Neural progenitor cell (in vitro differentiated cells): Measurements from ENCODE around the gene RAD51B. TPM values are rescaled to one million over a fixed set of nuclear protein-coding genes. Genes with fewer than 3 reads are reported as not detected.

Source experiments
- DNase-seq: peaks from one replicate; pipeline ENCODE4 v3.0.0-alpha.2; 2016; ENCODE audit warnings: low spot score
- H2AFZ ChIP-seq: fragments of 200-600 bp; sonication (generic); replicated peaks from 2 replicates; pipeline ENCODE4 v1.6.1; 2016; ENCODE audit warnings: antibody characterized with exemption
- H3F3A ChIP-seq: fragments of 200-600 bp; sonication (generic); 2 replicates; pipeline ENCODE4 v1.6.1; 2016; ENCODE audit warnings: antibody characterized with exemption, low read depth
- H3K27ac ChIP-seq: fragments of 200-600 bp; sonication (generic); 2 replicates; pipeline ENCODE4 v1.5.1; 2016; ENCODE audit warnings: mild to moderate bottlenecking
- H3K27me3 ChIP-seq: fragments of 200-600 bp; sonication (generic); 2 replicates; pipeline ENCODE4 v1.6.1; 2016; ENCODE audit warnings: mild to moderate bottlenecking, moderate library complexity
- H3K36me3 ChIP-seq: fragments of 200-600 bp; sonication (generic); 2 replicates; pipeline ENCODE4 v1.5.1; 2016
- H3K4me1 ChIP-seq: fragments of 200-600 bp; sonication (generic); 2 replicates; pipeline ENCODE4 v1.6.1; 2016; ENCODE audit warnings: mixed run types
- H3K4me2 ChIP-seq: fragments of 200-600 bp; sonication (generic); 2 replicates; pipeline ENCODE4 v1.6.1; 2016
- H3K4me3 ChIP-seq: fragments of 200-600 bp; sonication (generic); 2 replicates; pipeline ENCODE4 v1.5.1; 2016
- H3K79me2 ChIP-seq: fragments of 200-600 bp; sonication (generic); 2 replicates; pipeline ENCODE4 v1.6.1; 2016; ENCODE audit warnings: low read depth
- H3K9ac ChIP-seq: fragments of 200-600 bp; sonication (generic); 2 replicates; pipeline ENCODE4 v1.6.1; 2016
- H3K9me3 ChIP-seq: fragments of 200-600 bp; sonication (generic); 2 replicates; pipeline ENCODE4 v1.5.1; 2016; ENCODE audit warnings: low read depth
- H4K20me1 ChIP-seq: fragments of 200-600 bp; sonication (generic); 2 replicates; pipeline ENCODE4 v1.6.1; 2016; ENCODE audit warnings: low read depth
- H3K27ac Mint-ChIP-seq: 3 replicates; pipeline ENCODE4 v1.8.0; 2021; ENCODE audit warnings: mixed read lengths
- H3K27me3 Mint-ChIP-seq: 2 replicates; pipeline ENCODE4 v1.8.0; 2022; ENCODE audit warnings: low read depth, mild to moderate bottlenecking, inconsistent platforms, moderate library complexity, mixed read lengths; ENCODE audit not compliant: insufficient read depth
- H3K36me3 Mint-ChIP-seq: 3 replicates; pipeline ENCODE4 v1.8.0; 2021; ENCODE audit warnings: mixed read lengths
- H3K4me1 Mint-ChIP-seq: 3 replicates; pipeline ENCODE4 v1.8.0; 2021; ENCODE audit warnings: mixed read lengths
- H3K4me3 Mint-ChIP-seq: 3 replicates; pipeline ENCODE4 v1.8.0; 2021; ENCODE audit warnings: mild to moderate bottlenecking, moderate library complexity, mixed read lengths
- H3K9me3 Mint-ChIP-seq: 3 replicates; pipeline ENCODE4 v1.8.0; 2020; ENCODE audit warnings: mixed read lengths
- EZH2 ChIP-seq: fragments of 200-600 bp; sonication (generic); IDR thresholded peaks from 2 replicates; pipeline ENCODE4 v1.6.1; 2017; ENCODE audit warnings: antibody characterized with exemption, mild to moderate bottlenecking, moderate library complexity
- EZH2phosphoT487 ChIP-seq: fragments of 200-600 bp; sonication (generic); IDR thresholded peaks from 2 replicates; pipeline ENCODE4 v1.6.1; 2017; ENCODE audit warnings: antibody characterized with exemption
- total RNA-seq: library from RNA; depleted of rRNA; stranded (reverse); fragments of >200 nt; gene quantifications from 2 replicates; pipeline ENCODE4 v1.2.3, GENCODE V29; 2015; ENCODE audit warnings: low replicate concordance
- TF ChIP-seq, protein P1 (sequence below): fragments of 200-600 bp; sonication (generic); IDR thresholded peaks from 2 replicates; pipeline ENCODE4 v1.5.1; 2017; ENCODE audit warnings: antibody characterized with exemption, mild to moderate bottlenecking

Gene RAD51B
- total RNA-seq, 1 donor from 2014 or later = 50.5 TPM

GRCh38 chr14:68238551-68238950 lies 419.0 kb downstream of the RAD51B start:
- Histone ChIP-seq H3K36me3 (no peaks in the 10 kb centered on the region), H3F3A (no peaks in the 10 kb centered on the region), H4K20me1 (no peaks in the 10 kb centered on the region), H3K4me2 (no peak overlapping the region), H3K4me1 (peaks cover 9% of the 10 kb centered on the region), H3K79me2 (no peaks in the 10 kb centered on the region), H3K9me3 (no peaks in the 10 kb centered on the region), H3K27me3 (no peaks in the 10 kb centered on the region), H3K9ac (no peak overlapping the region), H3K4me3 (no peak overlapping the region), H2AFZ (no peak overlapping the region), H3K27ac (no peak overlapping the region)
- DNase-seq = no peak
- H3K36me3 Mint-ChIP-seq = no peaks in the 10 kb centered on the region
- peaks cover 4% of the 10 kb centered on the region for H3K9me3 Mint-ChIP-seq
- TF ChIP-seq EZH2 = no peak
- TF ChIP-seq EZH2phosphoT487 = no peak
- TF ChIP-seq, protein P1, sequence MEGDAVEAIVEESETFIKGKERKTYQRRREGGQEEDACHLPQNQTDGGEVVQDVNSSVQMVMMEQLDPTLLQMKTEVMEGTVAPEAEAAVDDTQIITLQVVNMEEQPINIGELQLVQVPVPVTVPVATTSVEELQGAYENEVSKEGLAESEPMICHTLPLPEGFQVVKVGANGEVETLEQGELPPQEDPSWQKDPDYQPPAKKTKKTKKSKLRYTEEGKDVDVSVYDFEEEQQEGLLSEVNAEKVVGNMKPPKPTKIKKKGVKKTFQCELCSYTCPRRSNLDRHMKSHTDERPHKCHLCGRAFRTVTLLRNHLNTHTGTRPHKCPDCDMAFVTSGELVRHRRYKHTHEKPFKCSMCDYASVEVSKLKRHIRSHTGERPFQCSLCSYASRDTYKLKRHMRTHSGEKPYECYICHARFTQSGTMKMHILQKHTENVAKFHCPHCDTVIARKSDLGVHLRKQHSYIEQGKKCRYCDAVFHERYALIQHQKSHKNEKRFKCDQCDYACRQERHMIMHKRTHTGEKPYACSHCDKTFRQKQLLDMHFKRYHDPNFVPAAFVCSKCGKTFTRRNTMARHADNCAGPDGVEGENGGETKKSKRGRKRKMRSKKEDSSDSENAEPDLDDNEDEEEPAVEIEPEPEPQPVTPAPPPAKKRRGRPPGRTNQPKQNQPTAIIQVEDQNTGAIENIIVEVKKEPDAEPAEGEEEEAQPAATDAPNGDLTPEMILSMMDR = no peak
- no peaks in the 10 kb centered on the region for H3K27me3 Mint-ChIP-seq
- H3K27ac Mint-ChIP-seq = no peak overlapping the region
- H3K4me1 Mint-ChIP-seq = peaks cover 11% of the 10 kb centered on the region
- no peak overlapping the region for H3K4me3 Mint-ChIP-seq

DNA sequence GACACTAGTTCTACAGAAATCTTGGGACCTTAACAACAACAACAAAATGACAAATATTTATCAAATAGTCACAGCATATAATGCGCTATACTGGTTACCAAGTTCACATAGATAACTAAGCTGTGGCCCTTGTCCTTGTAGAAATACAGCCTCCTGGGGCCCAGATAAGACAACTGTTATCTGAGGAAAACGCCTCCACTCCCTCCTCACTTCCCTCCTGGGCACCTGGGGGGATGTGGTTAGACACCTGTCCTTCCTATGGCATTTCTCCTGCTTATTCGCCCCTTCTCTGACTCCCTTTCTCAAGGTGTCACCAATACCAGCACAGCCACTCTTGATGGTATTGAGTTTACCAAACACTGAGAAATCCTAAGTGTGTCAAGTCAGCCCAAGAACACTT lies 419.4 kb downstream of the RAD51B start:
- Histone ChIP-seq H3K4me2 (no peak overlapping the region), H3F3A (peaks cover 4% of the 10 kb centered on the region), H3K9ac (no peak overlapping the region), H3K9me3 (no peaks in the 10 kb centered on the region), H3K4me1 (peaks cover 13% of the 10 kb centered on the region), H3K79me2 (no peaks in the 10 kb centered on the region), H3K4me3 (no peak overlapping the region), H4K20me1 (no peaks in the 10 kb centered on the region), H3K27me3 (no peaks in the 10 kb centered on the region), H3K36me3 (no peaks in the 10 kb centered on the region), H3K27ac (no peak overlapping the region), H2AFZ (no peak overlapping the region)
- H3K27ac Mint-ChIP-seq = no peak overlapping the region
- peaks cover 15% of the 10 kb centered on the region for H3K4me1 Mint-ChIP-seq
- H3K9me3 Mint-ChIP-seq = peaks cover 4% of the 10 kb centered on the region
- TF ChIP-seq EZH2 (no peak), EZH2phosphoT487 (no peak)
- TF ChIP-seq, protein P1 = no peak
- no peaks in the 10 kb centered on the region for H3K27me3 Mint-ChIP-seq
- H3K36me3 Mint-ChIP-seq = no peaks in the 10 kb centered on the region
- H3K4me3 Mint-ChIP-seq = no peak overlapping the region
- DNase-seq = no peak

DNA sequence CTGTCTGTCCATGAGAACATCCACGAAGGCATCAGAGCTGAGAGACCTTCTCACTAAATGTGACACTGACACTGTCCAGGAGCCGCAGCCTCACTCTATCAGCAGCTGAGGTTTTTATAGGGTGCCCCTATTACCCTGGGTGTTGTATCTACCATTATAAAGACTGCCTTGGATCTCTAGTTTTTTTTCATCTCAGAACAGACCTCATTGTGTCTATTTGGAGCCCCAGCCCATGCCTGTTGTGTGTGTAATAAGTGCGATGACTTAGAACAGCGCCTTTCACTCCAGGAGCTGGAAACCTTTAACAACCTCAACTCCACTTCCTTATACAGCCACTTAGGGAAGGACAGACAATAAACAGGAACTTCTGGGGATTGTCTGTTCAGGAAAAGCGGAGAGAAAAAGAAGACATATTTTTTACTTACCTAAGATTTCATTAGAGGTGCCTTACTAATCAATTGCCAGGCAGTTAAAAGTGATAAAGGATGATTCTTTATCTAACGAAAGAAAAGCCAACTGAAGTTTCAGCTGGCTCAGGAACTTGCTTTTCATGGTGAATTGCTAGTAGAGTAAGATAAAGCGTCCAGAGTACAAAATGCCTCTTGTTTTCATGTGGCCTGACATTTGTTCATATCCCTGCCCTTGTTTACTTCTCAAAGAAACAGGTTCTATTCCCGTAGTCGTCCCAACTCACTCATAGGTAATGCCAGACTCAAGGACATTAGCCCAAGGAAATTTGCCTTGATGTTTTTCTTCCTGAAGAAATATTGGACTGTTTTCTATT lies 420.6 kb downstream of the RAD51B start:
- Histone ChIP-seq H3K9me3 (no peaks in the 10 kb centered on the region), H3K4me2 (no peak overlapping the region), H3K27ac (no peak overlapping the region), H3K79me2 (no peaks in the 10 kb centered on the region), H3K9ac (no peak overlapping the region), H3K27me3 (no peaks in the 10 kb centered on the region), H4K20me1 (no peaks in the 10 kb centered on the region), H3K4me3 (no peak overlapping the region), H3K36me3 (no peaks in the 10 kb centered on the region), H3K4me1 (peaks cover 25% of the 10 kb centered on the region), H2AFZ (no peak overlapping the region), H3F3A (peaks cover 16% of the 10 kb centered on the region)
- no peak for TF ChIP-seq EZH2phosphoT487
- TF ChIP-seq EZH2 = no peak
- TF ChIP-seq, protein P1 = no peak
- H3K9me3 Mint-ChIP-seq = peaks cover 4% of the 10 kb centered on the region
- H3K27me3 Mint-ChIP-seq = no peaks in the 10 kb centered on the region
- DNase-seq = no peak
- no peak overlapping the region for H3K4me3 Mint-ChIP-seq
- peaks cover 27% of the 10 kb centered on the region for H3K4me1 Mint-ChIP-seq
- H3K36me3 Mint-ChIP-seq = no peaks in the 10 kb centered on the region
- H3K27ac Mint-ChIP-seq = peak overlapping the region; percentile 30
